Medulla oblongata (tissue), 1 donor: Measurements from ENCODE around the gene FSCN2.

Experiments used
- DNase-seq: peaks from one replicate; pipeline ENCODE4 v3.0.0-alpha.2; 2015; ENCODE audit errors: extremely low spot score

The FSCN2 gene

DNA sequence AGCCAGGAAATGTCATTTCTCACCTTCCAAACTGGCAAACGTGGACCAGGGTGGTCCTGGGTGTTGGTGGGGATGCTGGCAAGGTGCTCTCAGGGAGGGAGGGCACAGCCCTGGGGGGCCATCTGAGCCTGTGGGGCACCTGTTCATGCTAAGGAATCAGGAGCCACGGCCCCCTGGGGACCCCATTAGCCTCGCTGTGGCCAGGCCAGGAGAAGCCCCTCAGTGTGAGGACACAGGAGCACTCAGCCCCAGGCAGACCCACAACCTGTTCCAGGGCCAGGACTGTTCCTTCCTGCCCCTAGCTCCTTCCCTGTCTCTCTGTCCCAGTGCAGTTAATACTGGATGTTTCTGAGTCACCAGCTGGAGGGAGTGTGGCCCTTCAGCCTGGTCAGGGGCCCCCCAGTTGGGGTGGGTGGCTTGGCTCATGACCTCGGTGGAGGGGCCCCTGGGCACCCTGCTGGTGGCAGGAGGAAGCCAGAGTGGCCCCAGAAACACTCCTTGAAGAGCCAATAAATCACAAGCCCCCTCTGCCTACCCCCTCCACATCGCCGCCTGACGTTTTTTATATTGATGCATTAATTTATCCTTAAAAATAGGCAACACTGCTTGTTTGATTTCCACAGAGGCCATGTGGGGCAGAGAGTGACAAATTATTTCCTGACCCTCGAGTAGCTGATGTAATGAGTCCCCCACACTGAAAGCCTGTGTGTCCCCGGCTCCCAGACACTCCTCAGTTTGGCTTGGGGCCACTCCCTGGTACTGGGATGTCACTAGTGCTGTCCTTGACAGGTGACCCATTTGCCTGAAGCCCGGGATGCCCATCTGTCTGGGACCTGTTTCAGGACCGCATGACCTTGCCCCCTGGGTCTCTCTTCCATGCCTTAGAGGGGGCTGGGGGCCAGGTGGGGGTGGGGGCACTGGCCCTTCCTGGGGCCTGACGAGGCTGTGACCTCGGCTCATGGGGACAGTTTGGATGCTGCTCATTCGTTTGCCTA is 37.9 kb upstream of the FSCN2 start:
- no peak for DNase-seq

DNA sequence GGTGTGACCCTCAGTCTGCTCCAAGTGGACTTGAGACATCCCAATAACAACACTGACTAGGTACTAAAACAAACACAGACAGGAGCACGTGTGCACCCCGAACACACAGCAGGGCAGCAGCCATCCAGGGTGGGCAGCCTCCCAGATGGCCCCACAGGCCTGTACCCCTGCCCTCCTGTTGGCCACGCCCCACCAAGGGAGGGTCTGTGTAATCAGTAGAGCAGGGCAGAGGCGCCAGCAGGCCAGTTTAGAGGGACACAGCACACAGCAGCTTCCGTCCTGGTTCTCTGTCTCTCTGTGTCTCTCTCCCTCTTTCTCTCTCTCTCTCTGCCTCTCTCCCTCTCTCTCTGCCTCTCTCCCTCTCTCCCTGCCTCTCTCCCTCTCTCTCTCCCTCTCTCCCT is 37.0 kb upstream of the FSCN2 start:
- no peak for DNase-seq

DNA sequence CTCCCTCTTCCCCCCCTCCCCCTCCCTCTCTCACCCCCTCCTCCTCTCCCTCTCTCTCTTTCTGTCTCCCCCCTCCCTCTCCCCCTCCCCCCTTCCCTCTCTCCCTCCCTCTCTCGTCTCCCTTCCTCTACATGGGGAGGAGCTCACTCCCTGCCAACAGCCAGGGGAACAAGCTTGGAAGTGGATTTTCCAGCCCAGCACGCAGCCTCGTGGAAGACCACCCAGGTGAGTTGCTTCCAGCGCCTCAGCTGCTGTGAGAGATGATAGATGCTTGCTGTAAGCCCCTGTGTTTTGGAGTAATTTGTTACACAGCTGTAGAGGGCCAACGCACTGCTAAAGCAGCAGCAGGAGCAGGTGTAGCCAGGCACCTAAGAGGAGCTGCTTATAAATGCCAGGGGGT is 36.4 kb upstream of the FSCN2 start:
- no peak for DNase-seq

DNA sequence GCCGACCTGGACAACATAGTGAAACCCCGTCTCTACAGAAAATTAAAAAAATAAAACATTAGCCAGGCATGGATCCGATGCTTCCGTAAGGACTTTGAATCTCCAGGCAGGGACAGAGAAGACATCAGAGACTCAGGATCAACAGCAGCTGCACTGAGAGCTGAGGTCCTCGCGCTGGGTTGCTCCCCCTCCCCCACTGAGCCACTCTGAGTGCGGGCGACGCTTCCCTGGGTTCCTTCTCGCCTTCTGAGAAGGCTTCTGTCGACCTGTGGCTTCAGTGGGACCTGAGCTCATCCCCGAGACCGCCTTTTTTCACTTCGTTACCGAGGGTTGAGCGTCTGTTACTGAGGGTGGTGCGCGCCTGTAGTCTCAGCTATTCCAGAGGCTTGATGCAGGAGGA is 36.0 kb upstream of the FSCN2 start:
- DNase-seq, result no peak

DNA sequence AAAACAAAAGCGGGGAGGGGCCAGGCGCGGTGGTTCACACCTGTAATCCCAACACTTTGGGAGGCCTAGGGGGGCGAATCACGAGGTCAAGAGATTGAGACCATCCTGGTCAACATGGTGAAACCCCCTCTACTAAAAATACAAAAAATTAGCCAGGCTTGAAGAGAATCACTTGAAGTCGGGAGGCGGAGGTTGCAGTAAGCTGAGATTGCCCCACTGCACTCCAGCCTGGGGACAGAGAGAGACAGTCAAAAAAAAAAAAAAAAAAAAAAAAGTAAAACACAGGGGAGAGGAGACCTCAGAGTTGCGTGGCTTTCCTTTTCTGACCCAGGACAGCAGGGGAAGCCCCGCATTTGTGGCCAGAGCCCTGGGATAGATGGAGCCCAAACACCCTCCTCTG is 35.5 kb upstream of the FSCN2 start:
- no peak for DNase-seq

DNA sequence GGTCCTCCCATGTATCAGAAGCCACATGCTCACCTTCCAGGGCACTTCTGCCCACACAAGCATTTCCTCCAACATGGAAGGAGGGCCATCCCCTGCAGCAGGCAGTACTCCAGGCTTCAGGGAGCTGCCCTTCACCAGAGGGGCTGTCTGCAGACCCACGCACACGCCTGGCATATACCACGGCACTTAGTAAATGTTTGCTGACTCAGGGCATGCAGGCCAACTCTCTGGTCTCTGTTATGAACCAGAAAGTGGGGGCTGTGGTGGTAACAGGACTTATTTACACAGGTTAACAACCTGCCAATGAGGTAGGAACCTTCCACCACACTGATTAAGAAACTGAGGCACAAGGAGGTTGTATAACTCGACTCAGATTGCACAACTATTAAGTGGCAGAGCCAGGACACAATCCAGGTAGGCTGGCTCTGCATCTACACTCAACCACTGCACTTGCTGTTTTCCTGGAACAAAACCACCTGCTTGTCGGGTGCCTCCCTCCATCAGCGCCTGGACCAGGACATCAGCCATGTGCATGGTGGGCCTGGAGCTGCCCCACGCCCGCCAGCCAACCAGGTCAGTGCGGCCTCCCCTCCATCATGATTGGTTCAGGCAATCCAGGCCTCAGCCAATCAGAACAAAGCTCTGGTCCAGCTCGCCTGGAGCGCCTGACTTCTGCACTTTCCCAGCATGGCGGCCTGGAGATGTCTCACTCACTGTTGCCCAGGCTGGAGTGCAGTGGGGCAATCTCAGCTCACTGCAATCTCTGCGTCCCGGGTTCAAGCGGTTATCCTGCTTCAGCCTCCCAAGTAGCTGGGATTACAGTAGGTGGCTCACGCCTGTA is 34.8 kb upstream of the FSCN2 start:
- DNase-seq, result no peak

DNA sequence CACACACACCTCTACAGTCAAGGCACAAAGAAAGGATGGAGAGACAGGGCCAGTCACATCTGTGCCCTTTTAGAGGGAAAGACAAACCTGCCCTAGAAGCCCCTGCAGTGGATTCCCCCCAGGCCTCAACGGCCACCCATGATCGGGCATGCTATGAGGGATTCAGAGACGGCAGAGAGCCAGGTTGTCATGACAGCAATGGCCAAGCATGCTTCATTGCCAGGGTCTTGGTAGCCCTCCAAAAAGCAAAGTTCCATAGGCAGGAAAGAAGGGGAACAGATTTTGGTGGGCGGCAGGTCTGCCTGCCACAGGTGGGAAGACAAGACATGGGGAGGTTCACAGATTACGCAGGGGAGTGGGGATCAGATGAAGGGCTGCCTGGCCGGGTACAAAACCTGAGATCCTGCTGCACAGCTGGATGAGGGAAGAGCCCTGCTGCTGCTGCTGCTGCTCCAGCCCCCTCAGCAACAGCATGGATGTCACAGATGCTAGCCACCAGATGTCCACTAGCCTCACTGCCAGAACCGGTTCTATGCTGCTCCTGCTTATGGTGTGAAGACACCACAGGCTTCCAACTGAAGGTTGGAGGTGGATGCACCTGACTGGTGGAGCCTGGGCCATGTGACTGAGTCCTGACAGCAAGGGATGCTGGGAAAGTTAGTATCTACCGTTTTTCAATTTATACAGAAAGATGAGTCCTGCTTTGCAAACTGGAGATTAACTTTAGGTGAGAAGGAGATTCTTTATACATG is 33.4 kb upstream of the FSCN2 start:
- DNase-seq, result no peak

DNA sequence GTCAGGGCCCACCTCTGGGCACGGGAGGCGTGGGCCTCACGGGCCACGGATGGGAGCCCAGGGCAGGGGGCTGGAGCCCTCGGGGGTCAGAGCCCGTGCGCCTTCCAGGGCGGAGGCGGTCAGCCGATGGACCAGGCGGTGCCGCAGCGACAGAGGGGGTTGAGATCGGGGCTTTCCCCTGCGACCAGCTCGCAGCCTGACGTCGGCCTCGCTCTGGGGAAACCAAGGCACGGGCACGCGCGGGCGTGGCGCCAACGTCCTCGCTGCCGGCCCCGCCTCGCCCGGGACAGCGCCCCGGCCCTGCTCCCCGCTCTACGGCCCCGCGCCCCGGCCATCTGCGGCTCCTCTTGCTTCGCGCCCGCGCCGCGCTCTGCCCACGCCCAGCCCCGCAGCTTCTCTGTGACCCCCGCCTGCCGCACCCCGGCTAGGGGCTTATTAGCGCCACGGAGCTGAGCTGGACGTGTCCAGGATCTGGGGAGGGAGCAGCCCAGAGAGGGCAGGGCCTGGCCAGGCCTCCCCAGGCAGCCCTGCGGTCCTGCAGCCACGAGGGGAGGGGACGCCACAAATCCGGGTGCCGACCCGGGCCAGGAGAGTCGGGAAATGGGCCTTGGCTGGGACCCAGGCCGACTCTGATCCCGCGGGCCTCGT is 29.1 kb upstream of the FSCN2 start:
- no peak for DNase-seq

DNA sequence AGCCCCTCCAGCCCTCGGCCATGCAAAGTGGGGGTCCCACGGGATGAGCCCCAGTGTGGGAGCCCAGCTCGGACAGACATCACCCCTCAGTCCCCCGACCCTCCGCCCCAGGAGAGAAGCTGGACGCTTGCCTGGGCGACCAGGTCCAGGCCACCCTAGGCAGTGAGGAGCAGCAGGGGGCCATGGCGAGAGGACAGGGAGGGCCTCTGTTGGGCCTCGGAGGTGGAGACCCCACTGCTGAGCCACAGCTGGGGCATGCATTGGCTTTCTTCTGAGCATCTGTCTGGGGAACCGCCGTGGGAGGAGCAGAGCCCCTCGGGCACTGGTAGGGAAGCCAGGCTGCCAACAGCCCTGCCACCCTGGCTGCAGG is 28.6 kb upstream of the FSCN2 start:
- DNase-seq, result no peak

DNA sequence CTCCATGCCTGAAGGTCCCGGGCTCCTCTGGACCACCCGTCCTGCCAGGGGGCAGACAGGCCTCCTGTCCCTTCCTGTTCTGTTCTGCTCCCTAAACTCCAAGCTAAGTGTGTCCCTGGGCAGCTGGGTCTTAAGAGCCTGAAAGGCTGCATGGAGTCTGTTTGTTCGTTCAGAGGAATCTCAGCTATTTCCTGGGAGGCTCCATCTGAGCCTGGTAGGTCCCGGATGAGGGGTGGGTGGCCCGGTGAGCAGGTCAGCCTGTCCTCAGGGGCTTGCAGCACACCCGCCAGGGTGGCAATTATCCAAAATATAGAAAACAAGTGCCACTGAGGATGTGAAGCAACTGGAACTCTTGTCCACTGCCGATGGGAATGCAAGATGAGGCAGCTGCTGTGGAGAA is 28.1 kb upstream of the FSCN2 start:
- no peak for DNase-seq

DNA sequence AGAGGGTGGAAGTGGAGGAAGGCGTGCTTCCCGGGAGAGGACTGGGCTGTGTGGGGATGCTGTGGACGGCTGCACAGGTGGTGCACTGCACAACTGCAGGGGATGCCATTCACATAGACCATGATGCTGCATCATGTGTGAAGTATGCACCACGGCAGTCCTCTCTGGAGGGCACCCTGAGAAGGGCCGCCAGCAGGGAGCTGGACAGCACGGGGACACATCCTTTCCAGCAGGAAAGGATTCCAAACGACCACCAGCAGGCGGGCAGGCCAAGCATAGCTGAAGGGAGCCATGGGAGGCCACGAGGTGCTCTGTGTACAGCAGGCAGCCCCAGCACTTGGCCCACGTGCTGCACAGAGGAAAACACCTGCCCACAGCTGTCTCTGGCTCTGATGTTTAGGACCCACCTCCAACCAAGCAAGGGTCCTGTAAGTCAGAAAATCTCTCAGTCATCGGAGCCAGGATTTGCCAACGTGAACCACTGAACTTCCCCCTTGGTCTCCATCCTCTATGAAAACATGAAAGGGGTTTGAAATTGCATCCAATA is 25.6 kb upstream of the FSCN2 start:
- DNase-seq, result no peak

DNA sequence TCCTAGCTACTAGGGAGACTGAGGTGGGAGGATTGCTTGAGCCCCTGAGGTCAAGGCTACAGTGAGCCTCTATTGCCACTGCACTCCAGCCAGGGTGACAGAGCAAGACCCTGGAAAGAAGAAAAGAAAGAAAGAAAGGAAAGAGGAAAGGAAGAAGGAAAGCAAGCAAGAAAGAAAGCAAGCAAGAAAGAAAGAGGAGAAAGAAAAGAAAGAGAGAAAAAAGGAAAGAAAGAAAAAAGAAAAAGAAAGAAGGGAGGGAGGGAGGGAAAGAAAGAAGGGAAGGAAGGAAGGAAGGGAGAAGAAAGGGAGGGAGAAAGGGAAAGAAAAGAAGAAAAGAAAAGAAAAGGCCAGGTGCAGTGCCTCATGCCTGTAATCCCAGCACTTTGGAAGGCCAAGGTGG is 24.6 kb upstream of the FSCN2 start:
- DNase-seq, result no peak

DNA sequence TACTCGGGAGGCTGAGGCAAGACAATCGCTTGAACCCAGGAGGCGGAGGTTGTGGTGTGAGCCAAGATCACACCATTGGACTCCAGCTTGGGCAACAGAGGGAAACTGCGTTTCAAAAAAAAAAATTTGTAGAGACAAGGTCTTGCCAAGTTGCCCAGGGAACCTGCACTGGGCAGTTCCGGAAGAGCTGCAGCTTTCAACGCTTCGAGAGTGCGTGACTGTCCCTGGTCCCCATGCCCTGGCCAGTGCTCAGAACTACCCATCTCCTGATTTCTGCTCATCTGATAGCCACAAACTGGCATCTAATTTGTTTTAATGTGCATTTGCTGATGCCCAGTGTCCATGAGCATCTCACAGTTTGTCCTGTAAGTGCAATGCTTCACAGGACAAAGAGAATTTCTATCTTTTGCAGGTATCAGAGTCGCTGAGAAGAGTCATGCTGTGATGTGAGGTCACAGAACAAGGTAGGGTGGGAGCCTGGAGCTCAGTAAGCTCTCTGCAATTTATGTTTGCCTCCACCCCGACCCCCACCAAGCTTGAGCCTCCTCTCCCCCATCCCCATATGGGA is 19.5 kb upstream of the FSCN2 start:
- peak; percentile 29 for DNase-seq

DNA sequence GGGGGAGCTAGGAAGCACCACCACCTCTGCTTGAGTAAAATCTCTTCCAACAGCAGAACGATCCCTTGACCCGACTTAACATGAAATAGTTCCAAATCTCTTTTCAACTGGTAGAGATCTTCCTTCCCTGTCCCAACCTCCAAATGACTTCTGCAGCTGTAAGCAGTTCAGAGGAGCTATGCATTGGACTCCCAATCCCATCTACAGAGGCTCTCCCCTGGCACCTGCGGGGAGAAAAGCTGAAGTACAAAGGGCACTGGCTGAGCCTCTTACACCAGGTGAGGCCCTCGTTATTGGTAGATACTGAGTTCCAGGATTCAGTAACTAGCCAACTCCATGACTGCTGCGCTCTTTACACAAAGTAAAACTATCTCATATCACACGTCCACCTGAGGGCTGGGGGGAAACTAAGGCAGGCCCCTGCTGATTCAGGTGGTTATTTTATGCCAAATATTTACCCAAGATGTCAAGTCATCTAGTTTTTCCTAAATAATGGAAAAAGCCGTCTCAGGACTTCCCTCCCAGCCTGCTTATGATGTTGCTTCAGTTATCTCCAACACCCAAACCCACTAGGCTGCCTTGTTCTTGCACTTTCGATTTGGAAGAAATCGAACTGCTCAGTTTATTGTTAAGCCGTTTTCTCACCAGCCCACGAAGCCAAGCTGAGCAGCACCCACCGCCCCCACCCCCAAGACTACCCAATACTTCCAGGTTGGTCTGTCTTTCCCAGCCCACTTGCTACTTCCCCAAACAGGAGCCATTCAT is 18.8 kb upstream of the FSCN2 start:
- peak; percentile 34 for DNase-seq

DNA sequence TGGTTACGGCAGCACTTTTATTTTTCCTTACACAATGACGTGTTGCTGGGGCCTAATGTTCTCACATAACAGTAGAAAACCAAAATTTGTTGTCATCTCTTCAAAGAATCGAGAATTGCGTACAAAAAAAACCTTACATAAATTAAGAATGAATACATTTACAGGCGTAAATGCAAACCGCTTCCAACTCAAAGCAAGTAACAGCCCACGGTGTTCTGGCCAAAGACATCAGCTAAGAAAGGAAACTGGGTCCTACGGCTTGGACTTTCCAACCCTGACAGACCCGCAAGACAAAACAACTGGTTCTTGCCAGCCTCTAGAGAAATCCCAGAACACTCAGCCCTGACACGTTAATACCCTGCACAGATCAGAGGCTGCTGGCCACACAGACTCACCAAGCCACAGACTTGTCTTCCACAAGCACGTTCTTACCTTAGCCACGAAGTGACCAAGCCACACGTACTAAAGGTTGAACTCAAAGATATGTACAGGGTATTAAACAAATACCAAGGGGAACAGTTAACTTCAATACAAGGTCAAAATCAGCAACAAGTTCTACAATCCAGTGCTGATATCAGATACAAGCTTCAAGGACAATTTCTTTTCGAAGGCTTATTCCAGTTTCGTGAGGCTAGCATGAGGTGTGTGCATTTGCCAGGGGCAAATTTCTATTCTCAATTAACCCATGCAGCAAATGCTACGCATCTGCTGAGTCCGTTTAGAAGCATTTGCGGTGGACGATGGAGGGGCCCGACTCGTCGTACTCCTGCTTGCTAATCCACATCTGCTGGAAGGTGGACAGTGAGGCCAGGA is 18.0 kb upstream of the FSCN2 start:
- peak; percentile 22 for DNase-seq

DNA sequence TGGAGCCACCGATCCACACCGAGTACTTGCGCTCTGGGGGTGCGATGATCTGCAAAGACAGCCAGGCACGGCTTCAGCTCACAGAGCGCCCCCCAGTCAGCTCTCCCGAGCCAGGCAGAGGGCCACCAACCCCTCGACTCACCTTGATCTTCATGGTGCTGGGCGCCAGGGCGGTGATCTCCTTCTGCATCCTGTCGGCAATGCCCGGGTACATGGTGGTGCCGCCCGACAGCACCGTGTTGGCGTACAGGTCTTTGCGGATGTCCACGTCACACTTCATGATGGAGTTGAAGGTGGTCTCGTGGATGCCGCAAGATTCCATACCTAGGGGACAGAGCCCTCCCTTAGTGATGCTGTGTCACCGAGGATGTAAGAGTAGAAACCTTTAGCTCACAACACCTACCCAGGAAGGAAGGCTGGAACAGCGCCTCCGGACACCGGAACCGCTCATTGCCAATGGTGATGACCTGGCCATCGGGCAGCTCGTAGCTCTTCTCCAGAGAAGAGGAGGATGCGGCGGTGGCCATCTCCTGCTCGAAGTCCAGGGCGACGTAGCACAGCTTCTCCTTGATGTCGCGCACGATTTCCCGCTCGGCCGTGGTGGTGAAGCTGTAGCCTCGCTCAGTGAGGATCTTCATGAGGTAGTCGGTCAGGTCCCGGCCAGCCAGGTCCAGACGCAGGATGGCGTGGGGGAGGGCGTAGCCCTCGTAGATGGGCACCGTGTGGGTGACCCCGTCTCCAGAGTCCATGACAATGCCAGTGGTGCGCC is 17.2 kb upstream of the FSCN2 start:
- DNase-seq, result peak; percentile 7

DNA sequence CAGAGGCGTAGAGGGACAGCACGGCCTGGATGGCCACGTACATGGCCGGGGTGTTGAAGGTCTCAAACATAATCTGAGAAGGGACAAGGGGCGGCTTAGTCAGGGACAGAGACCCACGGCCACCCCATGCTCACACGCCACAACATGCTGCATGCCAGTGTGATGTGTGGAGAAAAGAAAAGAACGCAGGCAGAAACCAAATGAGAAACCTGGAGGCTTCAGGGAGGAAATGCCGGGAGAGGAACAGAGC is 16.7 kb upstream of the FSCN2 start:
- peak; percentile 15 for DNase-seq

DNA sequence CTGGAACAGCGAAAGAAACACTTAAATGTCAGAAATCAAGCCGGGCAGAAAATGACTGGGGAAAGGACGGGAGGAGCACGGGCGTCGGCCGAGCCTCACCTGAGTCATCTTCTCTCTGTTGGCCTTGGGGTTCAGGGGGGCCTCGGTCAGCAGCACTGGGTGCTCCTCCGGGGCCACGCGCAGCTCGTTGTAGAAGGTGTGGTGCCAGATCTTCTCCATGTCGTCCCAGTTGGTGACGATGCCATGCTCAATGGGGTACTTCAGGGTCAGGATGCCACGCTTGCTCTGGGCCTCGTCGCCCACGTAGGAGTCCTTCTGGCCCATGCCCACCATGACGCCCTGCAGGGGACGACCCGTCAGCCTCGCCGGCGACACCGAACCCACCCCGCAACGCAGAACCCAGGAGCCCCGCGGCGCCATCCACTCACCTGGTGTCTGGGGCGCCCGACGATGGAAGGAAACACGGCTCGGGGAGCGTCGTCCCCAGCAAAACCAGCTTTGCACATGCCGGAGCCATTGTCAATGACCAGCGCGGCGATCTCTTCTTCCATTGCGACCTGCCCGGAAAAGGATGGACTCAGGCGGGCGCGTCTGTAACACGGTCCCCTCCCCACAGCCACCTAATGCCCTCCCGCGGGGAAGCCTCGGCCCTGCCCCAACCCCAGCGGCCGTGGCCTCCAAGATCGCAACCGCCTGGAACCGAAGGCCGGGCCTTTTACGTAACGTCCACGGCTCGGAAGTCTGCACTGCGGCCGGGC is 16.2 kb upstream of the FSCN2 start:
- DNase-seq, result no peak
